Measurements from ENCODE around the gene DBP.
"Not testable (repeated sequence)": the region's sequence is repeated elsewhere in the genome, so short reads cannot be mapped to it uniquely, and the experiment has no call there.

The DBP gene, protein sequence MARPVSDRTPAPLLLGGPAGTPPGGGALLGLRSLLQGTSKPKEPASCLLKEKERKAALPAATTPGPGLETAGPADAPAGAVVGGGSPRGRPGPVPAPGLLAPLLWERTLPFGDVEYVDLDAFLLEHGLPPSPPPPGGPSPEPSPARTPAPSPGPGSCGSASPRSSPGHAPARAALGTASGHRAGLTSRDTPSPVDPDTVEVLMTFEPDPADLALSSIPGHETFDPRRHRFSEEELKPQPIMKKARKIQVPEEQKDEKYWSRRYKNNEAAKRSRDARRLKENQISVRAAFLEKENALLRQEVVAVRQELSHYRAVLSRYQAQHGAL

GRCh38 chr19:48636859-48637448 is at the start of gene DBP:
Gene DBP, minus strand, starts transcription at chr19:48637379. Its CDS starts 385 bp downstream, at chr19:48636994.
- no peak for DNase-seq

DNA sequence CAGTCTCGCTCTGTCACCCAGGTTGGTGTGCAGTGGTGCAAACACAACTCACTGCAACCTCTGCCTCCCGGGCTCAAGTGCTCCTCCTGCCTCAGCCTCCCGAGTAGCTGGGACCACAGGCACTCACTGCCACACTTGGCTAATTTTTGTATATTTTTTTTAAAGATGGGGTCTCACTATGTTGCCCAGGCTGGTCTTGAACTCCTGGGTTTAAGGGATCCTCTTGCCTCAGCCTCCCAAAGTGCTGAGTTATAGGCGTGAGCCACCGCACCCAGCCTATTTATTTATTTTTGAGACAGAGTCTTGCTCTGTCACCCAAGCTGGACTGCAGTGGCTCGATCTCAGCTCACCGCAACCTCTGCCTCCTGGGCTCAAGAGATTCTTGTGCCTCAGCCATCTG is 49.5 kb upstream of the DBP start:
- not testable (repeated sequence) for DNase-seq

- no peak for DNase-seq
Measured at GRCh38 chr19:48686088-48686487, 48.9 kb upstream of the DBP start.

- DNase-seq = no peak
Measured at GRCh38 chr19:48685583-48685982, 48.4 kb upstream of the DBP start.

- DNase-seq = no peak
Measured at GRCh38 chr19:48683349-48683748, 46.2 kb upstream of the DBP start.

DNA sequence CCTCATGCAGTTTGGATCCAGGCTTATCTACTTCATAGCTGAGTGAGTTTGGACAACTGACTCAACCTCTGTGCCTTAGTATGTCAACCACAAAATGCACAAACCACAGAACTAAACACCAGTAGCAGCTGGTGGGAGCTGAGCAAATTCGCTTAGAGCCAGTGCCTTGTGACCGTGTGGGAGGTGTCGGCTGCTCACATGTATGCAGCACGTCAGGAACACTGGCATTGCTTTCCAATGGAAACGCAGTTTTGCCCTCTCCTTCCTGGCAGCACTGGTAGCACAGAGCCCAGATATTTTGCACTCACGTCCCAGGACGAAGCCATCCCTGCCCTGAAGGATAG is 43.9 kb upstream of the DBP start:
- DNase-seq = no peak

DNA sequence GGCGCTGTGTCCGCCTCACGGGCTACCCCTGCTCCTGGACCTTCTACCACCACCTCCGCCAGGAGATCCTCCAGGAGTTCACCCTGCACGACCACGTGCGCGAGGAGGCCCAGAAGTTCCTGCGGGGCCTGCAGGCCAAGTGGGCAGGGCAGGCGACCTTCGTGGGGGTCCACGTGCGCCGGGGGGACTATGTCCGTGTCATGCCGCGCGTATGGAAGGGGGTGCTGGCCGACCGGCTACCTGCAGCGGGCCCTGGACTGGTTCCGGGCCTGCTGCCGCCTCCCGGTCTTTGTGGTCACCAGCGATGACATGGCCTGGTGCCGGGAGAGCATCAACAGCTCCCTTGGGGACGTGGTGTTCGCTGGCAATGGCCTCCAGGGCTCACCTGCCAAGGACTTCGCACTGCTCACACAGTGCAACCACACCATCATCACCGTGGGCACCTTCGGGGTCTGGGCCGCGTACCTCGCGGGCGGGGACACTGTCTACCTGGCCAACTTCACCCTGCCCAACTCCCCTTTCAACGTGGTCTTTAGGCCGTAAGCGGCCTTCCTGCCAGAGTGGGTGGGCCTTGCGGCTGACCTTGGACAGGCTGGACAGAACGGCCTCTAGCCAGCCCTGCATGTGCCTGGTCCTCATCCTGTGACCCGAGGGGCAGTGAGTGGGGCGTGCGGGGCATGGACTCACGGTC is 43.4 kb upstream of the DBP start:
- no peak for DNase-seq

DNA sequence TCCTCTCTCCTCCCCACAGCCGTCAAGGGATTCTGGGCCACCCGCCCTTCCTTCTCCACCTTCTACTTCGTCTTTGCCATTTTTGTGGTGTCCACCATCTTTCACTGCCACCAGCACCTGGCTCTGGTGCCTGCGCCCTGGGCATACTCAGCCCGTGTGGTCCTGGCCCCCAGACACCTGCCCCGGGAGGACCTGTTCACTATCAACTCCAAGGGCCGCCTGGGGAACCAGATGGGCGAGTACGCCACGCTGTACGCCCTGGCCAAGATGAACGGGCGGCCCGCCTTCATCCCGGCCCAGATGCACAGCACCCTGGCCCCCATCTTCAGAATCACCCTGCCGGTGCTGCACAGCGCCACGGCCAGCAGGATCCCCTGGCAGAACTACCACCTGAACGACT is 42.8 kb upstream of the DBP start:
- DNase-seq = not testable (repeated sequence)

DNA sequence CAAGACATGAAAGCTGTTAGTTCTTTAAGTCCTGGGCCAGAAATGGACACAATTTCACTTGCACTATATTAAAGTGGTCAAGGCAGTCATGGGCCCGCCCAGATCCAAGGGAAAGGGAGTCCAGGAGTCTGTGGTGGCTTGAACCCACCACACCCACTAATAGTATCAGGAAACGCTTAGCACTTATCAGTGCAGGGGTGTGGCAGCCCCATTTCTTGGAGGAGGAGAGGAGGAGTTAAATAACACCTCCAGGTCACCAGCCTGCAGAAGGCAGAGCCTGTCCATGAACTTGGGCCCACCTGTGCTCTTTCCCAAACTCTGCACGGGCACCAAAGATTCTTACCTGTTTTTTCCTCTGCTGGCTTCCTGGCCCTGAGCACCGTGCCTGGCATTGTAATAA is 41.0 kb upstream of the DBP start:
- no peak for DNase-seq

DNA sequence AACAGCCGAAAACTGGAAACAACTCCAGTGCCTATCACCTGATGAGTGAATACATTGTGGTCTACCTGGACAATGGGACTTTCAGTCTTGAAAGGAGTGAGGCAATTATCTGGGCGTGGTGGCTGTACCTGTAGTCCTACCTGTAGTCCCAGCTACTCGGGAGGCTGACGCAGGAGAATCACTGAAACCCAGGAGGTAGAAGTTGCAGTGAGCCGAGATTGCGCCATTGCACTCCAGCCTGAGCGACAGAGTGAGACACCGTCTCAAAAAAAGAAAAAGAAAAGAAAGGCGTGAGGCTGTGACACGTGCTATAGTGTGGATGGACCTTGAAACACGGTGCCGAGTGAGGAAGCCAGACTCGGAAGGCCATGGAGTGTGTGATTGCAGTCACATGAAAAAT is 39.7 kb upstream of the DBP start:
- DNase-seq = no peak

DNA sequence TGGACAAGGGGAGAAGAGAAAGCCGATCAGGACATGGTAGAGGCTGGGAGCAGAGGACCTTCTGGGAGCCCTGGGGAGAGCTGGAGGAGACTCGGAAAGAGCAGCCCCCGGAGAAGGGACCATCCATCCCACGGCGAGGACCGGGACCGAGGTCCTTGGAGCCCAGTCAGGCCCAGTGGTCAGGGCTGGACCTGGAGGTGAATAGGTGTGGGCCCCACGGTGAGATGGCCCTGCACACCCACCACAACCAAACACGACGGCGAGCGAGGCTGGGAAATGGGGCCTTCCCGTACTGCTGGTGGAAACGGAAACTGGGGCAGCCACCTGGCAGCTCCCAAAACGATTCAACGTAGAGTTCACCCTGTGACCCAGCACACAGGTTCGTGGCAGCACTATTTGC is 39.3 kb upstream of the DBP start:
- no peak for DNase-seq

DNA sequence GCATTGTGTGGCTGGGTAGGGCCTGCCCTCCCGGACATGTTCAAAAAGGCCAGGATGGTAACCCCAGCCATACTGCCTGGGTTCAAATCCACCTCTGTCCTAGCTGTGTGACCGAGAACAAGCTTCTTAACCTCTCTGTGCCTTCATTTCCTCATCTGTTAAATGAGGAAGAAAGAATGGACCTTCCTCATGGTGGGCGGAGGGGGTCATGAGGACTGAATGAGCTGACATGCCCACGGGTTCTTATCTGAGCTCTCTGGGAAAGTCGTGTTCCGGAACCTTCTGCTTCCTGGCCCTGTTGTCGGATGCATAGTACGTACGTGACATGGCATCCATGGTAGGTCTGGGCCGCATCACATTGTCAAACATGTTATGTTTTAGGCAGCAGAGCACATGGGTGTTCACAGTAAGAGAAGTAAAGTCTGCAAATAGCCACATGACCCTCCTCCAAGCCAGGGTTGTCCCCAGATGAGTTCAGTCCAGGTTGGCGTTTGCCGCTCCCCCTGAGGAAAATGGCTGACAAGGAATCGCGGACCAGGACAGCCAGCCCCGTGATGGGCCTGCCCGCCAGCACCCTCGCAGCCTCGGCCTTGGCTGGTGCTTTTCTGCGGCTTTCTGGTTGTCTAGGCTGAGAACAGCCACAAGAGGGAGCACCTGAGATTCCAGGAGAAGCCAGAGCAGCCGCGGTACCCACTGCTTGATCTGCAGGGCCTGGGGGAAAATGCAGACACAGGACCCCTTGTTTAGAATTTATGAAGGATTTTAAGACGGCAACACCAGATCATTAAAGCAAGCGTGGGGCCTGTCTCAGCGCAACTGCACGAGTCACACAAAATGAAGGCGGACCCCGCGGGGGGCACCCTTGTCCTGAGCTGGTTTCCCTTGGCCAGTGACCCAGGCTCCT is 38.0 kb upstream of the DBP start:
- peak; percentile 62 for DNase-seq

DNA sequence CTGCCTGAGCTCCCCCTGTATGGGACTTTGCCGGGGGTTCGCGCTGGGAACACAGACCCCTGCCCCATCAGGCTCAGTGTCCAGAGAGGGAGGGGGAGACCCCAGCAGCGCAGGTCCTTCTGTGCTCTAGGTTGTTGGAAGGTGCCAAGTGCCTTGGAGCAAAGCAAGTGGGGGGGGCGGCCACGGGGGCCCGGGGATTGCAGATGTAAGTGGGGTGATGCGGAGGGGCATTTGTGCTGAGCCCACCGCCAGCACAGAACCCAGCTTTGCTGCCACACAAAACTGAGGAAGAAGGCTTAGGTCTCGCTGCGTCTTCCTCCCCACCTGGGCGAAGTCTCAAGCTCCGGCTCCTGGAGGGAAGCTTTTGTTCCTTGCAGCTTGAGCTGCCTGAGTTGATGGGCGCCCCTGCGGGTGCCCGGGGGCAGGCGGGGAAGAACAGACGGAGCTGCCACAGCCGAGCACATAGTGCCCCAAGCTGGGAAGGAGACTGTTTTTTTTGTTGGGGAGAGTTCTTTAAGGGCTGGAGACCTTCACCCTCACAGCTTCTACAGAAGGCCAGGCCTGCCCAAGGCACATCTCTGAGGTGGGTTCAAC is 37.1 kb upstream of the DBP start:
- no peak for DNase-seq

- DNase-seq = no peak
Measured at GRCh38 chr19:48673436-48674100, 36.4 kb upstream of the DBP start.

GRCh38 chr19:48672994-48673393 is 35.8 kb upstream of the DBP start, which contains the start of gene NTN5:
Gene NTN5, minus strand, starts transcription at chr19:48673017. Its CDS starts 2,031 bp downstream, at chr19:48670986.
- no peak for DNase-seq

GRCh38 chr19:48671446-48671995 is 34.3 kb upstream of the DBP start:
- DNase-seq = no peak

DNA sequence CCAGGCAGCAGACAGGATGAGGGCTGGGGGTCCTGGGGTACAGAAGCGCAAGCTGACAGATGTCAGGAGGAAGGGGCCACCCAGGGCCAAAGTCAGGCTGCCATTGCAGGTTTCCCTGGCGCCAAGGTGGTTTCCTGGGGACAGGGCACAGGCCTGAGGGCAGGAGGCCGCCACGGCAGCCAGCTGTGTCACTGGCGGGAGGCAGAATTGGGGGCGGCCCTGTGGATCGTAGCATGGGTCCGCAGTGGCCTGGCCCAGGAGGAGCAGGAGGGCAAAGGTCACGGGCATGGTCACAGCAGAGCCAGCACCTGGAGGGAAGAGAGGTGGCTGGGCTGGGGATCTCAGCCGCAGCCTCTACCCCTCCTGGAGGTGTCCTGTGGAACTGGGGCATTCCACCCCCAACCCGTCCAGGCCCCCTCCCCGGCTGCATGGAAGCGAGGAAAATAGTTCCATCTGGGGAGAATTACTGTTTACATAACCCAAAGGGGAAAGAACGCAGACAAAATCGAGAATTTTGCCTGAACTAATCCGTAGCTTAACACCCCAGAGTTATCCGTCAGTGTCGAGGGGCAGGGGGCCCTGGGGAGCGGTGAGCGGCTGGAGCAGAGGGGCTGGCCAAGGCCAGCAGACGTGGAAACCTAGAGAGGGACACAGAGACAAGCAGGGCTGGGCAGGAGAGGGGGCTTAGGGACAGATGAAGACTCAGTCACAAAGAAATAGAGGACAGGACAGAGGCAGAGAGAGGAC is 33.7 kb upstream of the DBP start:
- no peak for DNase-seq

DNA sequence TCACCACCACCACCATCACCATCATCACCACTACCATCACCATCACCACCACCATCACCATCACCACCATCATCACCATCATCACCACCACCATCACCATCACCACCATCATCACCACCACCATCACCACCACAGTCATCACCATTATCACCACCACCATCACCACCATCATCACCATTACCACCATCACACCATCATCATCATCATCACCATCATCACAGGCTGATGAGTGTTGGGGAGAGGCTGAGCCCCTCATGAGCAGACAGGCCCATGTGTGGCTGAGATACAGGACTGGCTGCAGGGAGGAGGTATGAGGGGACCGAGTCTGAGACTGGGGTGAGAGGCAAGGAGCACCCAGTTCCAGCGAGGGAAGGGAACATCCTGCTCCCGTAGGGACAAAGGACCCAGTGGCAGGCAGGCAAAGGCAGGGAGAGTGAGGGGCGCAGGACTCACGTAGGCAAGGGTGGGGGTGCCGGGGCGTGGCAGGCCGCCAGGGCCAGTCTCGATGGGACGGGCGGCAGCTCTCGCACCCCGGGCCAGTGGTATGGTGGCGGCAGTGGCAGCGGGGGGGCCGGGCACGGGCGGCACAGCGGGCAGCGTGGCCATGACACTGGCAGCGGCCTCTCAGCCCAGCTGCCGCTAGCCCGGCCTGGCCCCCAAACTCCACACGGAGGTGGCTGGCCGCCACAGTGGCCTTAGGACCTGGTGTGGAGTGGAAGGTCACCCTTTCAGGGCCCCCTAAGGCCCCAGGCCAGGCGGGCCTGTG is 32.9 kb upstream of the DBP start:
- no peak for DNase-seq

DNA sequence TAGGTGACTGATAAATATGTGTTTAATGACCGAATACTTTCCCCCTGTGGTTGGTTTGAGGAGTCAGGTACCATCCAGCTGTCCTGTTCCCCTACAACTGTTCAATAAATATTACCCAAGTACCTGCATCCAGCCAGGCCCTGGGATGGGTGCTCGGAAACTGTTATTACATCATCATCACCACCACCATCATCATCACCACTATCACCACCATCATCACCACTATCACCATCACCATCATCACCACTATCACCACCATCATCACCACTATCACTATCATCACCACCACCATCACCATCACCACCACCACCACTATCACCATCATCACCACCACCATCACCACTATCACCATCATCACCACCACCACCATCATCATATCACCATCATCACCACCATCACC is 31.6 kb upstream of the DBP start:
- no peak for DNase-seq

DNA sequence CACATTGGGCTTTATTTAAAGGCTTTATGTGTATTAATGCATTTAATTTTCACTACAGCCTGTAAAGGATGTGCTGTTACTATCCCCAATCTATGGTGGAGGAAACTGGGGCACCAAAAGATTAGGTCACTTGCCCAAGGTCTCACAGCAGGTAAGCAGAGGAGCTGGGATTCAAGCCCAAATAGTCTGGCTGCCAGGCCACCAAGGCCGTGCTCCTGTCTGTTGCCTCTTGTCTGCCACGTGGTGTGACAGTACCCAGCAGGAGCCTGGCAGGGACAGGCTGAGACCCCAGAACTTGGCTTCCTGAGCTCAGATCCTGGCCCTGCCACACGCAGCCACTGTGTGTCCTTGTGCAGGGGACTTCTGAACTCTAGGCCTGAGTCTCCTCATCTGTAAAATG is 31.2 kb upstream of the DBP start:
- DNase-seq = no peak
